ENCODE data around the gene KCNJ6. TPM values are rescaled to one million over a fixed set of nuclear protein-coding genes. Genes with fewer than 3 reads are reported as not detected.
"Not testable (repeated sequence)": the region's sequence is repeated elsewhere in the genome, so short reads cannot be mapped to it uniquely, and the experiment has no call there.

The KCNJ6 gene
- total RNA-seq, 1 experiment from 2014 or later, result not detected

- no peak for DNase-seq (ENCODE audit: low read depth)
Observed at GRCh38 chr21:37684115-37684493, 232.2 kb downstream of the KCNJ6 start.

- DNase-seq (ENCODE audit: low read depth), result no peak
Observed at GRCh38 chr21:37683396-37684114, 232.7 kb downstream of the KCNJ6 start.

- no peak for DNase-seq (ENCODE audit: low read depth)
Observed at GRCh38 chr21:37682966-37683365, 233.3 kb downstream of the KCNJ6 start.

GRCh38 chr21:37677006-37677405, 239.3 kb downstream of the KCNJ6 start:
- DNase-seq (ENCODE audit: low read depth), result no peak

GRCh38 chr21:37675202-37675801, 241.0 kb downstream of the KCNJ6 start:
- DNase-seq (ENCODE audit: low read depth), result peak; percentile 9

- DNase-seq (ENCODE audit: low read depth), result no peak
Observed at GRCh38 chr21:37673801-37674575, 242.3 kb downstream of the KCNJ6 start.

GRCh38 chr21:37671381-37671780, 244.9 kb downstream of the KCNJ6 start:
- DNase-seq (ENCODE audit: low read depth), result no peak

GRCh38 chr21:37670883-37671282, 245.4 kb downstream of the KCNJ6 start:
- DNase-seq (ENCODE audit: low read depth), result peak; percentile 44

- DNase-seq (ENCODE audit: low read depth), result no peak
Observed at GRCh38 chr21:37669249-37669648, 247.0 kb downstream of the KCNJ6 start.

- no peak for DNase-seq (ENCODE audit: low read depth)
Observed at GRCh38 chr21:37668462-37669239, 247.6 kb downstream of the KCNJ6 start.

- DNase-seq (ENCODE audit: low read depth), result no peak
Observed at GRCh38 chr21:37667380-37667779, 248.9 kb downstream of the KCNJ6 start.

- DNase-seq (ENCODE audit: low read depth), result peak; percentile 22
Observed at GRCh38 chr21:37665230-37666024, 250.8 kb downstream of the KCNJ6 start.

GRCh38 chr21:37662227-37662626, 254.0 kb downstream of the KCNJ6 start:
- DNase-seq (ENCODE audit: low read depth), result not testable (repeated sequence)

- DNase-seq (ENCODE audit: low read depth), result no peak
Observed at GRCh38 chr21:37660709-37661108, 255.5 kb downstream of the KCNJ6 start.

- DNase-seq (ENCODE audit: low read depth), result no peak
Observed at GRCh38 chr21:37659874-37660273, 256.4 kb downstream of the KCNJ6 start.

- DNase-seq (ENCODE audit: low read depth), result peak; percentile 79
Observed at GRCh38 chr21:37658817-37659458, 257.3 kb downstream of the KCNJ6 start.

GRCh38 chr21:37658121-37658816, 258.0 kb downstream of the KCNJ6 start:
- no peak for DNase-seq (ENCODE audit: low read depth)

- DNase-seq (ENCODE audit: low read depth), result no peak
Observed at GRCh38 chr21:37656899-37657298, 259.4 kb downstream of the KCNJ6 start.

GRCh38 chr21:37655611-37656300, 260.5 kb downstream of the KCNJ6 start:
- DNase-seq (ENCODE audit: low read depth), result no peak

Measured in HT1080 (cell line).